OCI-LY7 (cell line): ENCODE measurements around the gene ARID4A. TPM values are rescaled to one million over a fixed set of nuclear protein-coding genes. Genes with fewer than 3 reads are reported as not detected.
"Not testable (repeated sequence)": the region's sequence is repeated elsewhere in the genome, so short reads cannot be mapped to it uniquely, and the experiment has no call there.

Experiments used
- BruUV-seq: library from RNA; stranded (reverse); fragments of 400-500 nt; replicated peaks from 2 replicates; lab custom pipeline; 2021; lab: Mats Ljungman, UMichigan
- CTCF ChIA-PET: fragments of 300-600 bp; sonication (Branson Sonifier 250); formaldehyde crosslinking; loops from one replicate; lab custom pipeline; 2022; ENCODE audit warnings: antibody characterized with exemption; ENCODE audit not compliant: unreplicated experiment; lab: Charles Lee
- POLR2A ChIA-PET: fragments of 300-600 bp; sonication (Branson Sonifier 250); formaldehyde crosslinking; loops from one replicate; lab custom pipeline; 2022; ENCODE audit warnings: antibody characterized with exemption; lab: Charles Lee
- DNase-seq: peaks from one replicate; pipeline ENCODE4 v3.0.0-alpha.2; 2015; ENCODE audit warnings: low spot score
- H2AFZ ChIP-seq: fragments of 200-600 bp; sonication (generic), shearing (Covaris generic); 2 replicates; pipeline ENCODE4 v1.6.1; 2014; ENCODE audit warnings: mild to moderate bottlenecking, antibody characterized with exemption, low read length, moderate library complexity
- H3K27ac ChIP-seq: fragments of 200-600 bp; sonication (generic); 2 replicates; pipeline ENCODE4 v1.5.1; 2014; ENCODE audit warnings: mixed run types, low read depth, mild to moderate bottlenecking, moderate library complexity, low read length, inconsistent platforms; ENCODE audit not compliant: poor library complexity, severe bottlenecking
- H3K36me3 ChIP-seq: fragments of 200-600 bp; sonication (generic); 2 replicates; pipeline ENCODE4 v1.6.1; 2014; ENCODE audit warnings: mild to moderate bottlenecking, antibody characterized with exemption, low read length, moderate library complexity, mixed read lengths; ENCODE audit not compliant: insufficient read depth
- H3K4me1 ChIP-seq: fragments of 200-600 bp; sonication (generic); 2 replicates; pipeline ENCODE4 v1.5.1; 2014; ENCODE audit warnings: mild to moderate bottlenecking, low read length; ENCODE audit not compliant: insufficient read depth, poor library complexity, severe bottlenecking
- H3K4me2 ChIP-seq: fragments of 200-600 bp; sonication (generic); 2 replicates; pipeline ENCODE4 v1.6.1; 2014; ENCODE audit warnings: mild to moderate bottlenecking, low read length
- H3K4me3 ChIP-seq: fragments of 200-600 bp; sonication (generic); 2 replicates; pipeline ENCODE4 v1.5.1; 2014; ENCODE audit warnings: mild to moderate bottlenecking, low read depth, low read length; ENCODE audit not compliant: poor library complexity, severe bottlenecking
- H3K79me2 ChIP-seq: fragments of 200-600 bp; sonication (generic); 2 replicates; pipeline ENCODE4 v1.6.1; 2016; ENCODE audit warnings: low read depth, mild to moderate bottlenecking, low read length, moderate library complexity, mixed read lengths; ENCODE audit not compliant: insufficient read depth
- H3K9me2 ChIP-seq: fragments of 200-600 bp; sonication (generic); 2 replicates; pipeline ENCODE4 v1.6.1; 2016; ENCODE audit warnings: mild to moderate bottlenecking, low read length, mixed read lengths; ENCODE audit not compliant: insufficient read depth
- H3K9me3 ChIP-seq: fragments of 200-600 bp; sonication (generic); 2 replicates; pipeline ENCODE4 v1.6.1; 2014; ENCODE audit warnings: mild to moderate bottlenecking, mixed run types, low read length, mixed read lengths
- H4K20me1 ChIP-seq: fragments of 200-600 bp; sonication (generic); 2 replicates; pipeline ENCODE4 v1.6.1; 2014; ENCODE audit warnings: mild to moderate bottlenecking, antibody characterized with exemption, low read length, moderate library complexity, mixed read lengths; ENCODE audit not compliant: insufficient read depth
- EZH2phosphoT487 ChIP-seq: fragments of 200-600 bp; sonication (generic); IDR thresholded peaks from 2 replicates; pipeline ENCODE4 v1.6.1; 2018; ENCODE audit warnings: low read depth, borderline replicate concordance, mild to moderate bottlenecking, mixed run types, antibody characterized with exemption, low read length, moderate library complexity, mixed read lengths
- intact Hi-C: fragments of 100-400 bp; cut with micrococcal nuclease; formaldehyde crosslinking; loops from one replicate; pipeline ENCODE4 v1.10.0; 2022; ENCODE audit not compliant: unreplicated experiment
- total RNA-seq, 2 experiments: library from RNA; depleted of rRNA in 1 of 2; stranded (reverse); fragments of >200 nt in 1 of 2; shearing (Covaris generic) in 1 of 2; gene quantifications; 2 replicates each; pipeline ENCODE4 v1.2.3, GENCODE V29; 2014 to 2022
- TF ChIP-seq, protein P1 (sequence below): fragments of 200-600 bp; sonication (generic); conservative IDR thresholded peaks from 2 replicates; pipeline ENCODE4 v1.5.1; 2014; ENCODE audit warnings: mild to moderate bottlenecking, antibody characterized with exemption, low read length, moderate library complexity, mixed read lengths

ARID4A gene
- total RNA-seq, 2 experiments from 2014 or later: 10.3 to 38.2 TPM

DNA sequence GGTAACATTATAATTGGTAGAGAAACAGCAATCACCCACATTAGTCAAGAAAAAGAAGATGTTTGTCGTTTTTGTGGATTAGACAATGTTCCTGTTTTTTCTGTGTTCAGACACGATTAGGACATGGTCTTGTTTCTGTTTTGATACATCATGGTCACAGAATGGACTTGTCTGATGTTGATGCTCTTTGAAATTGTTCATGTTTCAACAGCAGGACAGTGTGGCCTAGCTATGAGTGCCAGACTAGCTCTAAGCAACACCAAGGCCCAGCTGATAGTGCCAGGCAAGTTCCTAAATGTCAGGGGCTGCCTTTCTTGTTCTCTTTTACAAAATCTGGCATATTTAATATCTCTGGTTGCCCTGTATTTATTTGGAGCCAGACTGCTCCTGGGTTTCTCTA lies 56.5 kb downstream of the ARID4A start:
- Histone ChIP-seq H2AFZ (no peak overlapping the region), H3K4me3 (no peak overlapping the region), H4K20me1 (no peaks in the 10 kb centered on the region), H3K4me2 (no peak overlapping the region), H3K4me1 (no peaks in the 10 kb centered on the region), H3K36me3 (peaks cover 79% of the 10 kb centered on the region), H3K9me3 (no peaks in the 10 kb centered on the region), H3K9me2 (no peaks in the 10 kb centered on the region), H3K79me2 (no peaks in the 10 kb centered on the region), H3K27ac (no peak overlapping the region)
- intact Hi-C loops: no loop called here
- DNase-seq: no peak
- no TSS peak for BruUV-seq
- ChIA-PET CTCF (no interaction called here), POLR2A (interaction anchor here (0.6 kb wide), 1 partner anchor 104 kb away, joined by 3 read pairs; no protein-coding TSS in a partner anchor)
- no peak for TF ChIP-seq EZH2phosphoT487
- TF ChIP-seq, protein P1, sequence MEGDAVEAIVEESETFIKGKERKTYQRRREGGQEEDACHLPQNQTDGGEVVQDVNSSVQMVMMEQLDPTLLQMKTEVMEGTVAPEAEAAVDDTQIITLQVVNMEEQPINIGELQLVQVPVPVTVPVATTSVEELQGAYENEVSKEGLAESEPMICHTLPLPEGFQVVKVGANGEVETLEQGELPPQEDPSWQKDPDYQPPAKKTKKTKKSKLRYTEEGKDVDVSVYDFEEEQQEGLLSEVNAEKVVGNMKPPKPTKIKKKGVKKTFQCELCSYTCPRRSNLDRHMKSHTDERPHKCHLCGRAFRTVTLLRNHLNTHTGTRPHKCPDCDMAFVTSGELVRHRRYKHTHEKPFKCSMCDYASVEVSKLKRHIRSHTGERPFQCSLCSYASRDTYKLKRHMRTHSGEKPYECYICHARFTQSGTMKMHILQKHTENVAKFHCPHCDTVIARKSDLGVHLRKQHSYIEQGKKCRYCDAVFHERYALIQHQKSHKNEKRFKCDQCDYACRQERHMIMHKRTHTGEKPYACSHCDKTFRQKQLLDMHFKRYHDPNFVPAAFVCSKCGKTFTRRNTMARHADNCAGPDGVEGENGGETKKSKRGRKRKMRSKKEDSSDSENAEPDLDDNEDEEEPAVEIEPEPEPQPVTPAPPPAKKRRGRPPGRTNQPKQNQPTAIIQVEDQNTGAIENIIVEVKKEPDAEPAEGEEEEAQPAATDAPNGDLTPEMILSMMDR: no peak

DNA sequence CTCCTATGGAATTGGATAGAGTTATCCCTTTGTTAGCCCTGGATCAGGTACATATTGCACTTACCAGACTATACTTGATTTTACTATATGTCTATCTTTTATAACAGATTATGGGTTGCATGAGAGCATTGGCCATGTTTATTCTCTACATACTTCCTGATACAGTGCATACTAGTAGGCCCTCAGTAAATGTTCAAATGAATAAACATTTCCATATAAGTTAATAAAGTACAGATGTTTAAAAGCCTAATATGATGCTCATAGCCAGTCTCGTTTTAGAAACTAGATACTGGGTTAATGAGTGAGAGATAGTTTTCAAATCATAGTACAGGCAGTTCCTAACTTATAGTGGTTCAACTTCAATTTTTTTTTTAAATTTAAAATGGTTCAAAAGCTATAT lies 57.9 kb downstream of the ARID4A start:
- TF ChIP-seq EZH2phosphoT487: no peak
- TF ChIP-seq, protein P1: no peak
- H3K9me3 ChIP-seq: no peaks in the 10 kb centered on the region
- H3K79me2 ChIP-seq: no peaks in the 10 kb centered on the region
- H3K4me1 ChIP-seq: no peaks in the 10 kb centered on the region
- intact Hi-C loops: no loop called here
- no peak overlapping the region for H3K4me3 ChIP-seq
- no TSS peak for BruUV-seq
- CTCF ChIA-PET: no interaction called here
- no peak overlapping the region for H3K27ac ChIP-seq
- H3K9me2 ChIP-seq: no peaks in the 10 kb centered on the region
- no peak for DNase-seq
- H4K20me1 ChIP-seq: no peaks in the 10 kb centered on the region
- H2AFZ ChIP-seq: no peak overlapping the region
- POLR2A ChIA-PET: interaction anchor here (1.2 kb wide), 1 partner anchor 70 kb away, joined by 3 read pairs; no protein-coding TSS in a partner anchor
- no peak overlapping the region for H3K4me2 ChIP-seq
- H3K36me3 ChIP-seq: peaks cover 80% of the 10 kb centered on the region

DNA sequence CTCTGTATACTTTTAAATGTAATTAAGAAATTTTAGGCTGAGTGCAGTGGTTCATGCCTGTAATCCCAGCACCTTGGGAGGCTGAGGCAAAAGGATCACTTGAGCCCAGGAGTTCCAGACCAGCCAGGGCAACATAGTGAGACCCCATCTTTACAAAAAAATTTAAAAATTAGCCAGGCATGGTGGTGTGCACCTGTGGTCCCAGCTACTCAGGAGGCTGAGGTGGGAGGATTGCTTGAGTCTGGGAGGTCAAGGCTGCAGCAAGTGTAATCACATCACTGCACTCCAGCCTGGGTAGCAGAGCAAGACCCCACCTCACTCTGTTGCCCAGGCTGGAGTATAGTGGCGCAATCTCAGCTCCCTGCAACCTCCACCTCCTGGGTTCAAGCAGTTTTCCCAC lies 63.9 kb downstream of the ARID4A start:
- peaks cover 85% of the 10 kb centered on the region for H3K36me3 ChIP-seq
- H3K9me2 ChIP-seq, H3K9me3 ChIP-seq, H3K27ac ChIP-seq, POLR2A ChIA-PET, H3K79me2 ChIP-seq, H2AFZ ChIP-seq, DNase-seq, H3K4me3 ChIP-seq, BruUV-seq, H4K20me1 ChIP-seq, H3K4me2 ChIP-seq, H3K4me1 ChIP-seq, intact Hi-C loops: not testable (repeated sequence)
- CTCF ChIA-PET: interaction anchor here (1.1 kb wide), 1 partner anchor 118 kb away, joined by 3 read pairs; the partner anchor contains the start of gene PSMA3
